HepG2 (cell line): ENCODE results near the gene JUND. TPM values are rescaled to one million over a fixed set of nuclear protein-coding genes. Genes with fewer than 3 reads are reported as not detected.

ENCODE experiments used
- RFXAP ChIP-seq: sonication (generic); formaldehyde crosslinking; IDR thresholded peaks from 2 replicates; pipeline ENCODE4 v1.4.0; 2020; ENCODE audit warnings: missing genetic modification reagents, borderline replicate concordance
- SRSF4 ChIP-seq: fragments of 200-400 bp; formaldehyde crosslinking; IDR thresholded peaks from one replicate; pipeline ENCODE4 v1.6.1; 2018; ENCODE audit warnings: mild to moderate bottlenecking, low read depth, low read length, moderate library complexity; ENCODE audit not compliant: poor library complexity, severe bottlenecking
- U2AF2 ChIP-seq: fragments of 200-400 bp; formaldehyde crosslinking; IDR thresholded peaks from 2 replicates; pipeline ENCODE4 v1.6.1; 2017; ENCODE audit warnings: low read depth, mild to moderate bottlenecking, low read length
- ZNF180 ChIP-seq: sonication (generic); formaldehyde crosslinking; IDR thresholded peaks from 2 replicates; pipeline ENCODE4 v1.4.0; 2020; ENCODE audit warnings: low read depth, missing genetic modification reagents, borderline replicate concordance
- ZNF570 ChIP-seq: sonication (generic); formaldehyde crosslinking; IDR thresholded peaks from 2 replicates; pipeline ENCODE4 v1.4.0; 2020; ENCODE audit warnings: mild to moderate bottlenecking, missing genetic modification reagents, borderline replicate concordance
- ZNF660 ChIP-seq: sonication (generic); formaldehyde crosslinking; IDR thresholded peaks from 2 replicates; pipeline ENCODE4 v1.5.1; 2020; ENCODE audit warnings: mild to moderate bottlenecking, low read depth, missing genetic modification reagents, borderline replicate concordance
- polyA plus RNA-seq, 8 experiments: library from polyadenylated mRNA; depleted of rRNA in 3 of 8; stranded (reverse) in 7 of 8; unstranded in 1 of 8; fragments of >200 nt; fragmentation: Illumina TruSeq in 4 of 8; extraction: Trizol in 4 of 8; gene quantifications; 2 replicates each; pipeline versions ENCODE4 v1.2.1 to v1.2.3, GENCODE V29; 2011 to 2016; ENCODE audit warnings: low read depth in 4 of 8, missing spikeins in 1 of 8, mixed read lengths in 1 of 8; ENCODE audit not compliant: insufficient read depth in 1 of 8
- total RNA-seq, 5 experiments: library from RNA; depleted of rRNA; stranded (reverse); fragments of >200 nt; fragmentation: Illumina TruSeq; extraction: Trizol; gene quantifications; 2 replicates each; pipeline ENCODE4 v1.2.3, GENCODE V29; 2016; ENCODE audit warnings: low read depth in 1 of 5
- TF ChIP-seq, protein P1 (sequence below): sonication (generic); formaldehyde crosslinking; IDR thresholded peaks from 2 replicates; pipeline ENCODE4 v1.5.1; 2020; ENCODE audit warnings: mild to moderate bottlenecking, missing genetic modification reagents, moderate library complexity
- TF ChIP-seq, protein P2 (sequence below): sonication (generic); formaldehyde crosslinking; IDR thresholded peaks from 2 replicates; pipeline ENCODE4 v1.5.0; 2020; ENCODE audit warnings: missing genetic modification reagents
- TF ChIP-seq, protein P3 (sequence below), 2 experiments: fragments of 450-650 bp in 1 of 2; sonication (generic) in 1 of 2; formaldehyde crosslinking; IDR thresholded peaks; 2 replicates each; pipeline versions ENCODE4 v1.5.0 to v1.8.0; 2020 to 2022; ENCODE audit warnings: mild to moderate bottlenecking in 1 of 2, missing genetic modification reagents in 1 of 2
- TF ChIP-seq, protein P4 (sequence below): sonication (generic); formaldehyde crosslinking; IDR thresholded peaks from 2 replicates; pipeline ENCODE4 v1.4.0; 2020; ENCODE audit warnings: missing genetic modification reagents, borderline replicate concordance
- TF ChIP-seq, protein P5 (sequence below): sonication (generic); formaldehyde crosslinking; IDR thresholded peaks from 2 replicates; pipeline ENCODE4 v1.4.0; 2020; ENCODE audit warnings: missing genetic modification reagents

JUND gene
- total and polyA plus RNA-seq, 2 of the 13 experiments (the other 11 are each of a cell fraction or from before 2014, with no cell fraction given), result 41.2 to 59.8 TPM

DNA sequence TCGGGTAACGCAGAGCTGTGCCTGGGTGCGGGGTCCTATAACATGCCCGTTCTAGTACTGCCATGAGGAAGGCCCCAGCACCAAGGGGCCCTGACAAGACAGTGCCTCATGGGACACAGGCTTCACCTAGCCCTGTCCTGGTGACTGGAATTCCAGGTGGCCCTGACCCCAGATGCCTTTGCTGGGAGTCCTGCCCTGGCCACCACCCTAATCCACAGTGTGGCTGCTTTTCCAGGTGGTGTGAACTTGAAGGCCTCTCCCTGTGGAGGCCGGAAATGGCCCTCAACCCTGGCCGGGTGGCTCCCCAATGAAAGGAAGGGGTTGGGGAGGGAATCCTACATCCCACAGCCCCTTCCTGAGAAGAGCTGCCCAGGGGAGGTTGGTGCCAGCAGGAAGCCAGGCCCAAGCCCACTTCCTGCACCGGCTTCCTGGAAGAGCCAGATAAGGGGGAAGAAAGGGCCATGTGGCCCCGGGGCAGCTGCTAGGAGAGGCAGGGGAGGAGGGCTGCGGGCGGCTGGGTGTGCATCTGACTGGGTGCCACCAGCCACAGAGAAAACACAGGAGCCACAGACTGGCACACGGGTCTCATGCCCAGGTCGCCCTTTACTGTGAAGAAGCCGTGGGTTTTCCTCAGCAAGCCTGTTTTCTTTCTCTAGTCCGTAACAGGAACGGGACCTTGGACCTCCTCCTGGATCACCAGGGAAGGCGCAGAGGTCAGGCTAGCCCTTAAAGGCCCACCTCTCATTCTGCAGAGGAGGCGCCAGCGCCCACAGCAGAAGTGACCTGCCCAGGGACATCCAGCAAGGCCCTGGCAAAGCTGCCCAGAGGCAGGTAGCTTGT is 36.8 kb upstream of the JUND start (continued):
- TF ChIP-seq, protein P1, sequence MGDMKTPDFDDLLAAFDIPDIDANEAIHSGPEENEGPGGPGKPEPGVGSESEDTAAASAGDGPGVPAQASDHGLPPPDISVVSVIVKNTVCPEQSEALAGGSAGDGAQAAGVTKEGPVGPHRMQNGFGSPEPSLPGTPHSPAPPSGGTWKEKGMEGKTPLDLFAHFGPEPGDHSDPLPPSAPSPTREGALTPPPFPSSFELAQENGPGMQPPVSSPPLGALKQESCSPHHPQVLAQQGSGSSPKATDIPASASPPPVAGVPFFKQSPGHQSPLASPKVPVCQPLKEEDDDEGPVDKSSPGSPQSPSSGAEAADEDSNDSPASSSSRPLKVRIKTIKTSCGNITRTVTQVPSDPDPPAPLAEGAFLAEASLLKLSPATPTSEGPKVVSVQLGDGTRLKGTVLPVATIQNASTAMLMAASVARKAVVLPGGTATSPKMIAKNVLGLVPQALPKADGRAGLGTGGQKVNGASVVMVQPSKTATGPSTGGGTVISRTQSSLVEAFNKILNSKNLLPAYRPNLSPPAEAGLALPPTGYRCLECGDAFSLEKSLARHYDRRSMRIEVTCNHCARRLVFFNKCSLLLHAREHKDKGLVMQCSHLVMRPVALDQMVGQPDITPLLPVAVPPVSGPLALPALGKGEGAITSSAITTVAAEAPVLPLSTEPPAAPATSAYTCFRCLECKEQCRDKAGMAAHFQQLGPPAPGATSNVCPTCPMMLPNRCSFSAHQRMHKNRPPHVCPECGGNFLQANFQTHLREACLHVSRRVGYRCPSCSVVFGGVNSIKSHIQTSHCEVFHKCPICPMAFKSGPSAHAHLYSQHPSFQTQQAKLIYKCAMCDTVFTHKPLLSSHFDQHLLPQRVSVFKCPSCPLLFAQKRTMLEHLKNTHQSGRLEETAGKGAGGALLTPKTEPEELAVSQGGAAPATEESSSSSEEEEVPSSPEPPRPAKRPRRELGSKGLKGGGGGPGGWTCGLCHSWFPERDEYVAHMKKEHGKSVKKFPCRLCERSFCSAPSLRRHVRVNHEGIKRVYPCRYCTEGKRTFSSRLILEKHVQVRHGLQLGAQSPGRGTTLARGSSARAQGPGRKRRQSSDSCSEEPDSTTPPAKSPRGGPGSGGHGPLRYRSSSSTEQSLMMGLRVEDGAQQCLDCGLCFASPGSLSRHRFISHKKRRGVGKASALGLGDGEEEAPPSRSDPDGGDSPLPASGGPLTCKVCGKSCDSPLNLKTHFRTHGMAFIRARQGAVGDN (CRISPR knock-in tag), result peak; percentile 98
- TF ChIP-seq, protein P2, sequence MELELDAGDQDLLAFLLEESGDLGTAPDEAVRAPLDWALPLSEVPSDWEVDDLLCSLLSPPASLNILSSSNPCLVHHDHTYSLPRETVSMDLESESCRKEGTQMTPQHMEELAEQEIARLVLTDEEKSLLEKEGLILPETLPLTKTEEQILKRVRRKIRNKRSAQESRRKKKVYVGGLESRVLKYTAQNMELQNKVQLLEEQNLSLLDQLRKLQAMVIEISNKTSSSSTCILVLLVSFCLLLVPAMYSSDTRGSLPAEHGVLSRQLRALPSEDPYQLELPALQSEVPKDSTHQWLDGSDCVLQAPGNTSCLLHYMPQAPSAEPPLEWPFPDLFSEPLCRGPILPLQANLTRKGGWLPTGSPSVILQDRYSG (CRISPR knock-in tag), result no peak
- TF ChIP-seq U2AF2 (no peak), ZNF660 (CRISPR knock-in tag) (no peak), ZNF570 (CRISPR knock-in tag) (no peak), SRSF4 (no peak), RFXAP (CRISPR knock-in tag) (no peak; the same call in 1 of the 2 replicates), ZNF180 (CRISPR knock-in tag) (no peak)
- TF ChIP-seq, protein P3, sequence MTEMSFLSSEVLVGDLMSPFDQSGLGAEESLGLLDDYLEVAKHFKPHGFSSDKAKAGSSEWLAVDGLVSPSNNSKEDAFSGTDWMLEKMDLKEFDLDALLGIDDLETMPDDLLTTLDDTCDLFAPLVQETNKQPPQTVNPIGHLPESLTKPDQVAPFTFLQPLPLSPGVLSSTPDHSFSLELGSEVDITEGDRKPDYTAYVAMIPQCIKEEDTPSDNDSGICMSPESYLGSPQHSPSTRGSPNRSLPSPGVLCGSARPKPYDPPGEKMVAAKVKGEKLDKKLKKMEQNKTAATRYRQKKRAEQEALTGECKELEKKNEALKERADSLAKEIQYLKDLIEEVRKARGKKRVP (CRISPR knock-in tag; IDR thresholded peaks at IDR 0.05), result no peak
- TF ChIP-seq, protein P4, sequence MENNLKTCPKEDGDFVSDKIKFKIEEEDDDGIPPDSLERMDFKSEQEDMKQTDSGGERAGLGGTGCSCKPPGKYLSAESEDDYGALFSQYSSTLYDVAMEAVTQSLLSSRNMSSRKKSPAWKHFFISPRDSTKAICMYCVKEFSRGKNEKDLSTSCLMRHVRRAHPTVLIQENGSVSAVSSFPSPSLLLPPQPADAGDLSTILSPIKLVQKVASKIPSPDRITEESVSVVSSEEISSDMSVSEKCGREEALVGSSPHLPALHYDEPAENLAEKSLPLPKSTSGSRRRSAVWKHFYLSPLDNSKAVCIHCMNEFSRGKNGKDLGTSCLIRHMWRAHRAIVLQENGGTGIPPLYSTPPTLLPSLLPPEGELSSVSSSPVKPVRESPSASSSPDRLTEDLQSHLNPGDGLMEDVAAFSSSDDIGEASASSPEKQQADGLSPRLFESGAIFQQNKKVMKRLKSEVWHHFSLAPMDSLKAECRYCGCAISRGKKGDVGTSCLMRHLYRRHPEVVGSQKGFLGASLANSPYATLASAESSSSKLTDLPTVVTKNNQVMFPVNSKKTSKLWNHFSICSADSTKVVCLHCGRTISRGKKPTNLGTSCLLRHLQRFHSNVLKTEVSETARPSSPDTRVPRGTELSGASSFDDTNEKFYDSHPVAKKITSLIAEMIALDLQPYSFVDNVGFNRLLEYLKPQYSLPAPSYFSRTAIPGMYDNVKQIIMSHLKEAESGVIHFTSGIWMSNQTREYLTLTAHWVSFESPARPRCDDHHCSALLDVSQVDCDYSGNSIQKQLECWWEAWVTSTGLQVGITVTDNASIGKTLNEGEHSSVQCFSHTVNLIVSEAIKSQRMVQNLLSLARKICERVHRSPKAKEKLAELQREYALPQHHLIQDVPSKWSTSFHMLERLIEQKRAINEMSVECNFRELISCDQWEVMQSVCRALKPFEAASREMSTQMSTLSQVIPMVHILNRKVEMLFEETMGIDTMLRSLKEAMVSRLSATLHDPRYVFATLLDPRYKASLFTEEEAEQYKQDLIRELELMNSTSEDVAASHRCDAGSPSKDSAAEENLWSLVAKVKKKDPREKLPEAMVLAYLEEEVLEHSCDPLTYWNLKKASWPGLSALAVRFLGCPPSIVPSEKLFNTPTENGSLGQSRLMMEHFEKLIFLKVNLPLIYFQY (CRISPR knock-in tag), result no peak; the same call in 1 of the 2 replicates
- TF ChIP-seq, protein P5, sequence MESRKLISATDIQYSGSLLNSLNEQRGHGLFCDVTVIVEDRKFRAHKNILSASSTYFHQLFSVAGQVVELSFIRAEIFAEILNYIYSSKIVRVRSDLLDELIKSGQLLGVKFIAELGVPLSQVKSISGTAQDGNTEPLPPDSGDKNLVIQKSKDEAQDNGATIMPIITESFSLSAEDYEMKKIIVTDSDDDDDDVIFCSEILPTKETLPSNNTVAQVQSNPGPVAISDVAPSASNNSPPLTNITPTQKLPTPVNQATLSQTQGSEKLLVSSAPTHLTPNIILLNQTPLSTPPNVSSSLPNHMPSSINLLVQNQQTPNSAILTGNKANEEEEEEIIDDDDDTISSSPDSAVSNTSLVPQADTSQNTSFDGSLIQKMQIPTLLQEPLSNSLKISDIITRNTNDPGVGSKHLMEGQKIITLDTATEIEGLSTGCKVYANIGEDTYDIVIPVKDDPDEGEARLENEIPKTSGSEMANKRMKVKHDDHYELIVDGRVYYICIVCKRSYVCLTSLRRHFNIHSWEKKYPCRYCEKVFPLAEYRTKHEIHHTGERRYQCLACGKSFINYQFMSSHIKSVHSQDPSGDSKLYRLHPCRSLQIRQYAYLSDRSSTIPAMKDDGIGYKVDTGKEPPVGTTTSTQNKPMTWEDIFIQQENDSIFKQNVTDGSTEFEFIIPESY (CRISPR knock-in tag), result no peak
